Activated T-cell treated with anti-CD3 and anti-CD28 coated beads, Interleukin-2, amount 50 U/mL, for 48 hours (primary cell): ENCODE data around the gene KAT5.
"Not testable (repeated sequence)": the region's sequence is repeated elsewhere in the genome, so short reads cannot be mapped to it uniquely, and the experiment has no call there.

Experiments used
- DNase-seq, 2 experiments: peaks; one replicate each; pipeline ENCODE4 v3.0.0-alpha.2; 2020

KAT5 gene

DNA sequence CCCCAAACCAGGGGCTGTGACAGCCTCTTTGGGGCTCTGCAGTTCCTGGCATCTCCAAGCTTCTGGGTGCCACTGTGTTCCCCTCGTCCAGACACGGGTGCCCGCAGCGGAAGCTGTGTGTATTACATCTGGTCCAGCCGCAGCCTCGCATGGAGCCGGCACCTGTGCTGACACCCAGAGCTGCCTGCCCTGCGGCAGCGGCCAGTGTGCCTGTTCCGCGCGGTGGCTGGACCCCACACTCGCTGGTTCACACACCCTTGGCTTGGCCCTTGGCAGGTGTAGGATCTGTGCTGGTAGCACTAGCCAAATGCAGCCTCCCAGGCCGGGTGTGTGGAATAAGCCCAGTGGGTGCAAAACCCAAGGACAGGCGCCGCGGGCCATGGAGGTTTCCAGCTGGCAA lies 33.0 kb downstream of the KAT5 start:
- no peak for DNase-seq

DNA sequence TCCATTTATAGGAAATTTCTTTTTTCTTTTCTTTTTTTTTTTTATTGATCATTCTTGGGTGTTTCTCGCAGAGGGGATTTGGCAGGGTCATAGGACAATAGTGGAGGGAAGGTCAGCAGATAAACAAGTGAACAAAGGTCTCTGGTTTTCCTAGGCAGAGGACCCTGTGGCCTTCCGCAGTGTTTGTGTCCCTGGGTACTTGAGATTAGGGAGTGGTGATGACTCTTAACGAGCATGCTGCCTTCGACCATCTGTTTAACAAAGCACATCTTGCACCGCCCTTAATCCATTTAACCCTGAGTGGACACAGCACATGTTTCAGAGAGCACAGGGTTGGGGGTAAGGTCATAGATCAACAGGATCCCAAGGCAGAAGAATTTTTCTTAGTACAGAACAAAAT lies 50.1 kb downstream of the KAT5 start:
- not testable (repeated sequence) for DNase-seq

DNA sequence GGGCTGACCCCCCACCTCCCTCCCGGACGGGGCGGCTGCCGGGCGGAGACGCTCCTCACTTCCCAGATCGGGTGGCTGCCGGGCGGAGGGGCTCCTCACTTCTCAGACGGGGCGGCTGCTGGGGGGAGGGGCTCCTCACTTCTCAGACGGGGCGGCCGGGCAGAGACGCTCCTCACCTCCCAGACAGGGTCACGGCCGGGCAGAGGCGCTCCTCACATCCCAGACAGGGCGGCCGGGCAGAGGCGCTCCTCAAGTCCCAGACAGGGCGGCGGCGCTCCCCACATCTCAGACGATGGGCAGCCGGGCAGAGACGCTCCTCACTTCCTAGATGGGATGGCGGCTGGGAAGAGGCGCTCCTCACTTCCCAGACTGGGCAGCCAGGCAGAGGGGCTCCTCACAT lies 50.8 kb downstream of the KAT5 start:
- not testable (repeated sequence) for DNase-seq

DNA sequence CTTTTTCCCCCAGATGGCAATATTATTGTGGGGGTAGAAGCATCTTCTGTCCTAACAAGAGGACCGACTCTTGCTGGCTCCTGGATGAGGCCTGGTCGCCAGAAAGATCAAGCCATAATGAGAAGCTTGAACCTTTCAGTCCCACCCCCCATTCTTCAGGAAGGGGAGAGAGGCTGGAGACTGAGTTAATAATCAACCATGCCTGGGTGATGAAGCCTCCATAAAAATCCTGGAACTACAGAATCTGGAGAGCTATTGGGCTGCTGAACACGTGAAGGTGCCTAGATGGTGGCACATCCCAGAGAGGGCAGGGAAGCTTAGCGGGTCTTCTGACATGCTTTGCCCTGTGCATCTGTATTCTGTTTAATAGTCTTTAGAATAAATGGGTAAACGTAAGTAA lies 52.4 kb downstream of the KAT5 start:
- DNase-seq, result no peak

DNA sequence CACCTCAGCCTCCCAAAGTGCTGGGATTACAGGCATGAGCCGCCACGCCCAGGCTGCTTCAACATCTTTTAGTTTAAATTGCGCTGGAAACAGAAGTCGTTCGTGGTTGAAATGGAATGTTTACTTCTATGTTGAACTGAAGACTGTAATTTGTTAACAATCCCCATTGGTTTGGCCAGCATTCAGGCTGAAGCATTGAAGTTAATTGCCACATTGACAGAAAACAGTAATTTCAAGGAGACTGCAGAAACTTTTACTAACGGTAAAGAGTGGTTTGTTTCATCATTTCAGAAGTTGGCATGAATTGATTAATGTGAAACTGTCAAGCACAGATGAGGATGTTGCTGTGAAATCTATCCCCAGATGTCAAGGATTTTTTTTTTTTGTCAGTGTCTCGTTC lies 54.5 kb downstream of the KAT5 start:
- no peak for DNase-seq

DNA sequence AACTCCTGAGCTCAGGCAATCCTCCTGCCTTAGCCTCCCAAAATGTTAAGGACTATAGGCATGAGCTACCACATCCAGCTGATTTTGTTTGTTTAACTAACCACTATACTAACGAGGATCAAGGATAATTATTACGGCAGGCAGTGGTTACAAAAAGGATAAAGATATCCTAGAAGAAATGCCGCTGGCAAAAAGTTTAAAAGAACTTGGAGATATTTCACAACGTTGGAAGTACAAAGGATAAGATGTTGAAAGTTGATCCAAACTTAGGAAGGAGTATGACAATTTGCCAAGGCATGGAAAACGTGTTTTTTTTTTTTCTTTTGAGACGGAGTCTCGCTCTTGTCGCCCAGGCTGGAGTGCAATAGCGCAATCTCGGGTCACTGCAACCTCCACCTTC lies 55.4 kb downstream of the KAT5 start:
- no peak for DNase-seq

DNA sequence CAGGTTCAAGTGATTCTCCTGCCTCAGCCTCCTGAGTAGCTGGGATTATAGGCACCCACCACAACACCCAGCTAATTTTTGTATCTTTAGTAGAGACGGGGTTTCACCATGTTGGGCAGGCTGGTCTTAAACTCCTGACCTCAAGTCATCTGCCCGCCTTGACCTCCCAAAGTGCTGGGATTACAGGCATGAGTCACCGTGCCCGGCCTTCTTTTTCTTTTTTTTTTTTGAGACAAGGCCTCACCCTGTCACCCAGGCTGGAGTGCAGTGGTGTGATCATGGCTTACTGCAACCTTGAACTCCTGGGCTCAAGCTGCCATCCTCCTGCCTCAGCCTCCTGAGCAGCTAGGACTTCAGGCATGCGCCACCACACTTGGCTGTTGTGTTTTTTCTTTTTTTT lies 55.8 kb downstream of the KAT5 start:
- not testable (repeated sequence) for DNase-seq
